Left colon (tissue), 2 donors: ENCODE results near the gene PSMB7. TPM values are rescaled to one million over a fixed set of nuclear protein-coding genes. Genes with fewer than 3 reads are reported as not detected.
A peak's percentile ranks its signal among the peaks of the same experiment; 100 is the strongest.

Experiments
- ATAC-seq: fragments of 200-7000 bp; cut with Tn5 transposase; one replicate; pipeline ENCODE4 v1.9.1; 2020; ENCODE audit warnings: mild to moderate bottlenecking, moderate library complexity
- DNase-seq, 2 donors: peaks; one replicate each; pipeline ENCODE4 v3.0.0-alpha.2; 2020
- intact Hi-C, 2 donors: fragments of 100-400 bp; cut with DNase I in 1 of 2; cut with micrococcal nuclease in 1 of 2; formaldehyde crosslinking; loops; one replicate each; pipeline versions ENCODE4 v1.11.2 to v1.14.0; 2022; cut with DNase I, micrococcal nuclease
- total RNA-seq, 2 donors: library from RNA; stranded (reverse); fragmentation: NEBNext Ultra II Directional; extraction: Animal tissue kit (Norgen Biotek cat#: 25700); gene quantifications; one replicate each; pipeline ENCODE4 v1.2.1, GENCODE V29; 2021
- donor health status: DM: no; HTN: no; CAD: no.
- donor health status: DM: yes; HTN: yes; CAD: no.

The PSMB7 gene
- total RNA-seq, 2 donors from 2014 or later = 88.0 to 102 TPM

DNA sequence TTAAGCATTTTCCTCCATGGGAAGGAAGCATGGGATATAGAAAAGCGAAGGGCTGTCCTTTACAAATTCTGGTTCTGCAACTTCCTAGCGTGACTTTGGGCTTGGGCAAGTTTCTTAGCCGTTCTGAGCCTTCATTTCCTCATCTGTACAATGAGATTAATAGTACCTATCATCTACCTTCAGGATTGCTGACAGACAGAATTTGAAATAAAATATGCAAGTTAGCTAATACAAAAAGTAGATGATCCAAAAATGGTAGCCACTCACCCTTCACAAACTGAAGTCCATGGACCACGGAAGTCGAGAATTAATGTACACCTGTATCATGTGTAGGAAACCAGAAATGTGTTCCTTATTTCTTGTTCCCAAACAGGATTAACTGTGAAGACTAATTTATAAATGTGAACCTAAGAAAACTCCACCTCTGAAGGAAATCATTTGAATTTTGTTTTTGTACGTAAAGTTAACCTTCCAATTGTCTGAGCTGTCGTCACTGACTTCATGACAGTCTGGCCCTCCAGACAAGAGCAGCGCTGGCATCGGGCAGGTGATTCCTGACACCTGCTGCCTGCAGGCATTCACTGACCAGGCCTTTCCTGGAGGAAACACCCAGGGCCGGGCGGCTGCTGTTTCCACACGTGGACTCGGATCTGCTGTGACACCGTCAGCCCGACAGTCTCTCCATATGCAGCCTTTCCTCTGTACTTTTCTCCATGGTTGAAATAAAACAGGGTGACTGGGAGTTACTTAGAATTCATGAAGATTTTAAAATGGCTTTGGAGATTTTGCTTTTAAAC lies 63.4 kb downstream of the PSMB7 start:
- ATAC-seq (no peak), DNase-seq (no peak)
- intact Hi-C loops = no loop called here

DNA sequence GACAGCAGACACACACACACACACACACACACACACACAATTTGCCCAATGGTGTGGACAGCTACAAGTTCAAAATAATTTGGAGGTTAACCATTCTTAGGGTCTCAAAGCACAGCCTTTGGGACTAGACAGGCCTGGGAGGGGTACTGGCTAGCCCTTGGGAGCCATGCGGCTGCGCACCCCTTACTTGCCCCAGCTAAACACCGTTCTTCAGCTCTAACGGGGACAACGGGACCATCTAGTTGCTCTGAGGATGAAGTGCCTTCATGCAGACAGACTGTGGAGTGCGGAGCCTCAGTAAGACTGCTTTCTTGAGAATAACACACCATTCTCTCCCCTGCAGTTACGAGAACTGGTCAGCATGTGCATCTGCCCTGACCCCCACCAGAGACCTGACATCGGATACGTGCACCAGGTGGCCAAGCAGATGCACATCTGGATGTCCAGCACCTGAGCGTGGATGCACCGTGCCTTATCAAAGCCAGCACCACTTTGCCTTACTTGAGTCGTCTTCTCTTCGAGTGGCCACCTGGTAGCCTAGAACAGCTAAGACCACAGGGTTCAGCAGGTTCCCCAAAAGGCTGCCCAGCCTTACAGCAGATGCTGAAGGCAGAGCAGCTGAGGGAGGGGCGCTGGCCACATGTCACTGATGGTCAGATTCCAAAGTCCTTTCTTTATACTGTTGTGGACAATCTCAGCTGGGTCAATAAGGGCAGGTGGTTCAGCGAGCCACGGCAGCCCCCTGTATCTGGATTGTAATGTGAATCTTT lies 64.6 kb downstream of the PSMB7 start:
- DNase-seq = no peak
- ATAC-seq = no peak
- intact Hi-C loops = no loop called here

DNA sequence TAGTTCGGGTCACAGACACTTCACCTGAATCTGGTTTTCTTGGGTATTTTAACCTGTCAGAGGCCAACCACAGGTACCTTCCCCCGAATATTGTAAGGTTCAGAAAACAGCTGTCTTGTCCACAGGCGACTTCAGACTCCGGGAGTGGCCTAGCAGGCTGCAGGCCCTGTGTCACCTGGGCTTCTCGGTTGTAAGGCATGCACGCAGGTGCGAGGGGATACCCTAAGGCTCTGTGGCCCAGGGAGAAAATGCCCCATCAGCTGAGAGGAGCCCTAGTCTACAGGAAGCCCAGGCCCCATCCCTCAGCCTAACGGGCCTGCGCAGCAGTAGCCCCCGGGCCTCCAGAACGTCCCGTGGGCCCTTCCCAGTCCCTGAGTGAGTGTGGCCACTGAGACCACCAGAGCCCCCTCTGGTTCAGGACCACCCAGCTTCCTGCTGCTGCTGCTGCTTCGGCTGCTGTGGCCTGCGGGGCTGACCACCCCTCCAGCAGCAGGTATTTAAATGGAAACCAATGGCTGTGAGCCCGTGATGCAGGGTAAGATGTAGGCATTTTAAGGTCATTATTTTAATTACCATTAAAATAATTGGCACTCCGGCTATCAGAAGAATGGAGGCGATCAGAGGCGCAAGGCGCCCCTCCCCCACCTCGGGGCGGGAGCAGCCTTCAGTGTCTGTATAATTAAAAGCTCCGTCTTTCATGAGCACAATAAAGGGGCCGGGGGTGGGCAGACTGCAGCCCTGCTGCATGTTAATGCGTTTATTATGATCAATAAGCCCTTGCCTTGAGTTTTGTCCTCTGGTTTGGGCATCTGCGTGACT lies 65.4 kb downstream of the PSMB7 start:
- intact Hi-C loops = no loop called here
- ATAC-seq (no peak), DNase-seq (no peak)

DNA sequence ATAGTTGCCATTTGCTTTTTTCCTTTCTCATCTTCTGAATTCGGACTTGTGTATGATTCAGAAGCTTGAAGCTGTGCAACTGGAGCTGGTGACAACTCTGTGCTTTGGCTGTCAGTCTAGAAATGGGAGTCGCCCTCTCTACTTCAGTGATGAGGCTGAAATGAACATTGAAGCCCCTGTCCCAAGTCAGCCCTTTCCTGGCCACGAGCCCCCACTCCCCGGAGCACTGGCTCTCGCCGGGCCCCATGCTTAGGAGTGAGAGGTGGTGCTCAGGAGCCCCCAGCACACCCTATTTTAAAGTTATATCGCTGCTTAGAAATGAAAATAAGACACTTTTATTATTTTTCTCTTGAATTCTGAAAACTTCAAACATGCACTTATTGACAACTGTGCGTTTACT lies 66.0 kb downstream of the PSMB7 start:
- ATAC-seq = no peak
- intact Hi-C loops = no loop called here
- DNase-seq = no peak

DNA sequence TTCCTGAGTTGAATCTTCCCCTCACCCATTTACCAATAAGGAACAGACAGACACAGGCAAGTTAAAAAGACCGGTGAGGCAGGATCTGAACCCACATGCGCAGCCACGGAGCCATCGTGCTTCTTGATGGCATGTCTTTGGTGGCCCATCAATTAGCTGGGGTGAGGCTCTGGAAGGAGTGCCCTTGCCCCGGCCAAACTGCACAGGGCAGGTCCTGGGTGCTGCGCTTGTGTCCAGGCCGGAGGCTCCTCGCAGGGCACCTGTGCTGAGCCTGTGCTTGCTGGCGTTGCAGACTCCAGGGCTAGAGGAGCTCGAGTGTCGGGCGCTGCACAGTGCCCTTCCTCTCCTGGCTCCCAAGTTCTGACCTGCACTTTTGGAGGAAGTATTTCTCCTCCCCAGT lies 66.4 kb downstream of the PSMB7 start:
- ATAC-seq = no peak
- no peak for DNase-seq
- intact Hi-C loops = no loop called here

DNA sequence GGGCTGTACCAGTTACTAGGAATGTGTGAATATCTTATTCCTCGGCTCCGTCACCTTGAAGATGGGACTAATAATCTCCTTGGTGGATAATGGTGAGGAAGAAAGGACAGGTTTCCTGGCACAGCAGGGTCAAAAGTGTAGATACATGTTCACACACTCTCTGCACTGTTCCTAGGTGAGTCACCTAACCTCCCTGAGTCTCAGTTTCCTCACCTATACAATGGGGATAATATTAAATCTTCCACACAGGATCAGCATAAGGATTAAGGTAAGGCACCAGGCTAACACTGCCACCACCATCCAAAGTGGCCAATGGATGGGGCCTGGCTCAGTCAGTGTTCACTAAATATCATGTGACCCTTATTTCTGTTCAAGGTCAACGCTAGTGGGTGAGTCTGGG lies 66.9 kb downstream of the PSMB7 start:
- intact Hi-C loops = no loop called here
- DNase-seq = no peak
- no peak for ATAC-seq

DNA sequence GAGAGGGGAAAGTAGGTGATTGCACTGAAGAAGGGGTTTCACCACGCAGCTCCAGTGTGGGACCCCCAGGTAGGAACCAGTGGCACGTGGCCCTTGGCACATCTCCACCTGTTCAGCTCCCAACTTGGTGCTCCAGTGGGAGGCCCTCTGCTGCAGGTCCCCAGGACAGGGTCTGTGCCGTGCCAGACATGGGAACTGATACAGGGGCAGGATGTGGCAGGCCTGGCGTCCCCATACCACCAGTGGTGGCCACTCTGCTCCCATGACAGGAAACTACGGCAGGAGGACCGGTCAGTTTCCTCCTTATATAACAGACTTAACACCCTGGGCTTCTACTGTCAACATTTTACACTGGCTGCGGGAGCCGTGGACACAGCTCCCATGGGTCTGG lies 67.3 kb downstream of the PSMB7 start:
- no peak for DNase-seq
- no peak for ATAC-seq
- intact Hi-C loops = no loop called here

DNA sequence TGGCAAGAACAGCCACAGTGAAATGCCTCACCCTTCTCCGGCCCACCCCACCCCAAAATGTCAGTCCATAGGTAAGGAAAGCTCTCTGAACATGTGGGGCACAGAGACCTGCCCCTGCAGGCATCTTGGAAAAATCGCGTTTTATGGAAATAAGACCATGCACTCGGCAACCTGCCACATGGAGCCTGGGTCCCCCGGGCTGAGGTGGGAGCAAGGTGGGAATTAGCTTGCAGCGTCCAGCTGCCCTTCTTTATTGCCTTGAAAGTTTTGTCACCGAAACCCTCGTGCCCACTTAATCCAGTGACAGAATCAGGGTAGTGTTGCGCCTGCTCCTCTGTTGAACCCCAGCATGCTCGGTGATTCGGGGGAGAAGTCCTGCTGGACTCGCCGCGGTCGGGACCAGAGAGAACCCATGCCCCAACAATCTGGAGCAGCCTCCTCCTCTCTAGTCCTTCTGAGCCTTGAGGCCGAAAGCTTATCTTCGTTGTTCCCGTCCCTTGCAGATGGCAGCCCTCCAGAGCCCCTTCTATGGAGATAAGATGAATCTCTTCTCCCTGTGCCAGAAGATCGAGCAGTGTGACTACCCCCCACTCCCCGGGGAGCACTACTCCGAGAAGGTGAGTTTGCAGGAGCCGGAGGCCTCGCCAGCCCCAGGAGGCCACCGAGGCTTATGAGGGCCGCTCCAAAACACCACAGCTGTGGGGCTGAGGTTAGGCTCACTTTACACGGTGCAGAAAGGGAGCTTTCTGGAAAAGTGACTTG lies 67.9 kb downstream of the PSMB7 start:
- DNase-seq (no peak), ATAC-seq (no peak)
- intact Hi-C loops = no loop called here

DNA sequence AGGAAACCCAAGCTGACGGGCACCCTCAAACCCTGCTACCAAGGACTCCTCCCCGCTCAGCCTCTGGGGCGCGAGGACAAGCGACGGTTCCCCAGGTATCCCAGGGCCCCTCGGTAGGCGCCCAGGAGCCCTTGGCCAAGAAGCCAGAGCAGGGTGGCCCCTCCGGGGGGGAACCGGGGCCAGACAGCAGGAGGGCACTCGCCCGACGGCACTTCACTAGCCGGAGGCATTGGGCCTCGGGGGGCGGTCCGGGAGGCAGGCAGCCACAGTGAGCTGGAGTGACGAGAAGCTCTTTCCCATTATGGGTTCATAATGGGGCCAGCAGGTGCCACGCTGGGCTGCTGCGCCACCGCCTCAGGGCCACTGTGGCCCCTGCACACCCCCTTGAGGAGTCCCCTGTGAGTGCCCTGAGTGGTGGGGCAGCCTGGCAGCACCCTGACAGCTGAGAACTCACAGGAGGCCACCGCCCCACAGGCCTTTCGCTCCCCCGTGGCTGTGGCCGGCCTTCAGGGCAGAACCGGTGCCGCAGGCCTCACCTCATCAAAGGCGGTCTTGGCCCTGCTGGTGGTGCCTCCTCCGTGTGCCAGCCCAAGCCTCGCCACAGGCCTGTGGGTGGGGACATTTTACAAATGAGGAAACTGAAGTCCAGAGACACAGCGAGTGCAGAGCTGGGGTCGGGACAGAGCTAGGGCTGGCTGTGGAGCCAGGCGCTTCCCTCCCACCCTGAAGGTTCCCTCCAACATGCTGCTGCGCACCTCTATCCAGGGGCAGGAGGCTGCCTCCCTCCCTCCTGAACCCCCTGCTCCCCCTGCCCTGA lies 68.7 kb downstream of the PSMB7 start:
- ATAC-seq = no peak
- intact Hi-C loops = no loop called here
- DNase-seq = no peak

DNA sequence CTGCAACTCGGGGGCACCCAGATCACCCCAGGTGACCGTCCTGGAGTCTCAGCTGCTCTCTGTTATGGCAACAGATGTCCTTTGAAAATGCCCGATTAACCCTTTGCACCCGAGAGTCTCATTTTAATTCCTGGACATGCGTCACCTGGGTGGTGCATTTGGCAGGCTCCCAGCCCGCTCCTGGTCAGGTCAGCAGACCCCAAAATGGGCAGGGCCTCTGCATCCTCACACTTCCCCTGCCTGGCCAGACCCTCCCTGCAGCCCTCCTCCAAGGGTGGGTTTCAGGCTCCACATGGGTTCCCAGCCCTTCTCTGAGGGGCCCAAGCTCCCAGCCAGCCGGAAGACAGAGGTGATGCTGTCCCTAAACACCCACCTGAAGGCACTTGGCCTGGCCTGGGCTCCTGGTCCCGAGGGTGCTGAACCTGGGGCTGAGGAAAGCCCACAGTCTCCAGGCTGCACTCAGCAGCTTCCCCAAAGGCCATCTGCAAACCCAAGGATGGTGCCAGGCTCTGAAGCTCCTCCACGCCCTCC lies 69.4 kb downstream of the PSMB7 start:
- intact Hi-C loops = no loop called here
- DNase-seq = no peak

DNA sequence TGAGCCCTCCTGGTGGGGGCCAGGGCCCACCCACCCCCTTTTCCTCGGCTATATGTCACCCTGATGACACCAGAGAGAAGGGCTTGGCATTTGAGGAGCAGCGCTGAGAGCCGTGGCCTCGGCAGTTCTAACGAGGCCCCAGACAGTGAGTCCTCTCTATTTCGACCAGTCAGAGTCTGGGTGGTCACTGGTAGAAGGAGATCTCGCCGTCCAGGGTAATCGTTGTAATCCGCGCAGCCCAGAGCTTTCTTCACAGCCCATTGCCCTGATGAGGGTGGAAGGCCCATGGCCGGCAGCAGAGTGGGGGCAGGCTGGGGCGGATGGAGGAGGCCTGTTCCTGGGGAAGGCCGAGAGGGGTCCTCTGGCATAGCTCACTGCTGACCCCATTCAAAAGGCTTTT lies 70.2 kb downstream of the PSMB7 start:
- intact Hi-C loops = no loop called here
- no peak for DNase-seq
- ATAC-seq = no peak

More for the DNA sequence above, 69.4 kb downstream of the PSMB7 start:
- no peak for ATAC-seq

DNA sequence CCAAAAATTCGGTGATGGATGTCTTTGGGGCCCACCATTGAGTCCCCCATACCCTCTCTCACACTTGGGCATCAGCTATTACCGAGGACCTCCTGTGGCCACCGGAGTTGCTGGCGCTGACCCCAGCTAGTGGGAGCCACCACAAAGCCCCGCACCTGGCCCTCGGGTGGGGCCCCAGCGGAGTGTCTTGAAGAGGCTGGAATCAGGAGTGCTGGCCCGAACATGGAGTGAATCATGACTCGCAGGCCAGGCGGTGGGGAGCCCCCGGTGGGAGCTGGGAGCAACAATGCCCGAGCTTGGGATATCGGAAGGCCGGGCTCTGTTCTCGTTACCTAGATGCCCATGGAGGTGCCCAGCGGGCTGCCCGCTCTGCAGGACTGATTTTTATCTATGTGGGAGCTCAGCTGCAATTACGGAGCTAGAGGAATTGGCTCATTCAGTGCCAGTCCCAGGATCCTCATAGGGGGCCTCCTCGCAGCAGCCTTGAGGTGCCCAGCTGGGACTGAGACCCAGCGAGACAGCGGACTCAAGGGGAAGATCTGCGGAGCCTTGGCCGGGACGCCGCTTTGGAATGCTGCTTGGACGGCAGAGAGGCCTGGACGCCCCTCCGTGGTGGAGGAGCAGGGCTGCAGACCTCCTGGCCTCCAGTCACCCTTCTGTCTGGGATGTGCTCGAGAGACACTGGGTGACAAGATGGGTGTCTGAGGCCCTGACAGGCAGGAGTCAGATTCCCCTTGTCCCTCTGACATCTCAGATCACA lies 70.8 kb downstream of the PSMB7 start:
- ATAC-seq (no peak), DNase-seq (no peak)
- intact Hi-C loops = no loop called here

DNA sequence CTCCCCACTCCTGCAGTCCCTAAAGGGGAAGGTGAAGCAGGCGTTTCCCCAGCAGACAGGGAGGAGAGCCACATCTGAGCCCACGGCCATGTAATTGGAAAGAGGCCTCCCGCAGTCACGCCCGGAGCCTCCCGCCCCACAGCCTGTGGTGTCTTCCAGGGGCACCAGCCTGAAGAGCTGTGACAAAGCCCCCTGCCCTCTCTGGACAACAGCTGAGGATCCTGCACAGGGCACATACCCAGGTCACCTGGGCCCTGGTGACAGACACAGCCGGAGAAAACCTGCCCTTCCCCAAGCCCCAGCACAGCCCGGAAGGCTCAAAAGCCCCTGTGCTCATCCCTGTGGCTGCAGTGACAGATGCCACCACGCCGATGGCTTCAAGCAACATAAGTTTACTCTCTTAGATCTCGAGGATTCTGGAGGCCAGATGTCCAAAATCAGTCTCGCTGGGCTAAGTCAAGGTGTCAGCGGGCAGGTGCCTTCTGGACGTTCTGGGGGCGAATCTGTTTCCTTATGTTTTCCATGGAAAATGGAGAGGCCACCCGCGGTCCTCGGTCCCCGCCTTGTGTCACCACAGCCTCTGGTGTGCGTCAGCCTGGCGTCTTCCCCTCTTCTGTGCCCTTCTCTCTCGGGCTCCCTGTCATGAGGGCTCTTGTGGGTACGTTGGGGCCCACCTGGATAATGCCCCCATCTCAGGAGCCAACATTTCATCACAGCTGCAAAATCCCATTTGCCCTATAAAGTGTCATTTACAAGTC lies 71.5 kb downstream of the PSMB7 start:
- DNase-seq (no peak), ATAC-seq (no peak)
- intact Hi-C loops = no loop called here

DNA sequence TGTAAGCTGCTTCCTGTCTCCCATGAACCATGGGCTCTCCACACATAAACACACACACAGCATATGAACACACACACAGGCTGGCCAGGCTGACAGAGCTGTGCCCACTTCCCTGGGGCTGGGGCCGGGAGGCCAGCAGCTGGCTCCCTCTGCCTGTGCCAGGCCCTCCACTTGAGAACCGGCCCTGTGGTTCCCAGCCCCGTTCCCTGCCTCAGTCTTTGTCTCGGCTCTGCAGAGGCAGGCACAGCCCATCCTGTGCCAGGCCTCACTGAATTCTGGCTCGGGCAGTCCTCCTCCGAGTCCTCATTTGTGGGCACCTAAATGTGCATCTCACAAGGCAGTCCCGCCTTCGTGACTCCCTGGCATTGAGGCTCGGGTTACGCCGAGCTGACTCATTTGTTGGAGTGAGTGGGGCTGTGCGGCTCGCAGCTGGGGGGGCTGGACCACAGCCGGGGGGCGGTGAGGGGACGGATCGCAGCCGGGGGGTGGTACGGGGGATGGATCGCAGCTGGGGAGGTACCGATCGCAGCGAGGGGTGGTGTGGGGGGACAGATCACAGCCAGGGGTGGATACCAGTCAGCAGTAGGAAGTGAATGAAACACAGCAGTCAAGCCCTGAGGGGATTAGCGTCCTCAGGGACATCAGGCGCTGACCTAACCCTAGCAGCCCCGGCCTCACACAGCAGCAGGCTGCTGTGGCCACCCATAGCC lies 72.3 kb downstream of the PSMB7 start:
- DNase-seq = peak; percentile 33 to 53
- intact Hi-C loops = no loop called here
- ATAC-seq = peak; percentile 8

DNA sequence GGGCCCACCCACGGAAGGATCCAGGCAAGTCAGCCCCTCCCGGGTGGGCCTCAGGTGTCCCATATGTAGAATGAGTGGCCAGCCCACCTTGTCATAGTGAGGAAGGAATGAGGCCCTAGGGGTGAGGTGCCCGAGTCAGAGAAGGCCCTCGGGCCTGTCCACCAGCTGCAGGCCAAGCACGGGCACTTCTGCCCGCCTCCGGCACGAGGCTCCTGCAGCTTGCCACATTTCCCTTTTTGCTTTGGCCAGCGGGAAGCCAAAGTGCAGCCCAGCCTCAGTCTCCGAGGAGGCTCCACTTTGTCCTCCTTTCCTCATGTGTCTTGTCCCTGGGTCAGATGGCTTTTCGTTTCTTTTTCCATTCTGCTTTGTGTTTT lies 72.9 kb downstream of the PSMB7 start:
- no peak for DNase-seq
- ATAC-seq = no peak
- intact Hi-C loops = no loop called here
